Choroid plexus epithelial cell (primary cell): ENCODE results near the gene CADM1.

Source experiments
- DNase-seq: peaks from one replicate; pipeline ENCODE4 v3.0.0-alpha.2; 2010; ENCODE audit warnings: low read depth
- H3K4me3 ChIP-seq: 2 replicates; pipeline ENCODE4 v1.5.1; 2011; ENCODE audit warnings: low read depth, mild to moderate bottlenecking, control low read depth, low read length, moderate library complexity
- CTCF ChIP-seq: conservative IDR thresholded peaks from 2 replicates; pipeline ENCODE4 v1.5.1; 2011; ENCODE audit warnings: low read depth, mild to moderate bottlenecking, control low read depth, inconsistent platforms, low read length, moderate library complexity

Gene CADM1

GRCh38 chr11:115352805-115353485 is 151.3 kb downstream of the CADM1 start:
- no peak for TF ChIP-seq CTCF
- DNase-seq, result no peak
- no peak overlapping the region for H3K4me3 ChIP-seq

GRCh38 chr11:115349335-115350017 is 154.7 kb downstream of the CADM1 start:
- DNase-seq, result no peak
- no peak overlapping the region for H3K4me3 ChIP-seq
- no peak for TF ChIP-seq CTCF

- no peak overlapping the region for H3K4me3 ChIP-seq
- TF ChIP-seq CTCF, result no peak
- no peak for DNase-seq
Measured at GRCh38 chr11:115348416-115348815, 155.8 kb downstream of the CADM1 start.

- TF ChIP-seq CTCF, result no peak
- no peak overlapping the region for H3K4me3 ChIP-seq
- no peak for DNase-seq
Measured at GRCh38 chr11:115347106-115347505, 157.1 kb downstream of the CADM1 start.

- no peak for DNase-seq
- H3K4me3 ChIP-seq, result no peak overlapping the region
- no peak for TF ChIP-seq CTCF
Measured at GRCh38 chr11:115345840-115346239, 158.4 kb downstream of the CADM1 start.

- no peak for TF ChIP-seq CTCF
- no peak overlapping the region for H3K4me3 ChIP-seq
- DNase-seq, result no peak
Measured at GRCh38 chr11:115345361-115345760, 158.9 kb downstream of the CADM1 start.

- no peak for DNase-seq
- H3K4me3 ChIP-seq, result no peak overlapping the region
- no peak for TF ChIP-seq CTCF
Measured at GRCh38 chr11:115344846-115345245, 159.4 kb downstream of the CADM1 start.
